GM21723 (cell line): ENCODE measurements around the gene DNAL1.
"Not testable (repeated sequence)": the region's sequence is repeated elsewhere in the genome, so short reads cannot be mapped to it uniquely, and the experiment has no call there.

ENCODE experiments used
- ATAC-seq: cut with Tn5 transposase; IDR thresholded peaks from one replicate; pipeline ENCODE4 v1.9.1; 2021; ENCODE audit warnings: mild to moderate bottlenecking, moderate library complexity; ENCODE audit not compliant: unreplicated experiment

The DNAL1 gene

GRCh38 chr14:73644531-73645247 is at the start of gene DNAL1:
TSS of gene DNAL1 (plus strand) at chr14:73644986. CDS start at chr14:73645040, 54 bp downstream.
- ATAC-seq: peak; percentile 93

- no peak for ATAC-seq
Measured at GRCh38 chr14:73599499-73599898, 45.3 kb upstream of the DNAL1 start.

- ATAC-seq: no peak
Measured at GRCh38 chr14:73602994-73603393, 41.8 kb upstream of the DNAL1 start.

GRCh38 chr14:73606271-73606670 is 38.5 kb upstream of the DNAL1 start:
- ATAC-seq: no peak

GRCh38 chr14:73607241-73607640 is 37.5 kb upstream of the DNAL1 start:
- ATAC-seq: no peak

GRCh38 chr14:73610687-73611086 is 34.1 kb upstream of the DNAL1 start:
- ATAC-seq: no peak

GRCh38 chr14:73612339-73613045 is 32.3 kb upstream of the DNAL1 start, which contains the start of gene ACOT6:
TSS of gene ACOT6 (plus strand) at chr14:73612517. CDS start at chr14:73612572, 55 bp downstream.
- ATAC-seq: peak; percentile 84

GRCh38 chr14:73613046-73613383 is 31.8 kb upstream of the DNAL1 start:
- peak; percentile 31 for ATAC-seq

GRCh38 chr14:73613419-73613963 is 31.3 kb upstream of the DNAL1 start:
- ATAC-seq: no peak

GRCh38 chr14:73616831-73617230 is 28.0 kb upstream of the DNAL1 start:
- no peak for ATAC-seq

- no peak for ATAC-seq
Measured at GRCh38 chr14:73619524-73619923, 25.3 kb upstream of the DNAL1 start.

- no peak for ATAC-seq
Measured at GRCh38 chr14:73620268-73620667, 24.5 kb upstream of the DNAL1 start.

GRCh38 chr14:73623504-73624054 is 21.2 kb upstream of the DNAL1 start:
- no peak for ATAC-seq

- ATAC-seq: no peak
Measured at GRCh38 chr14:73625706-73626105, 19.1 kb upstream of the DNAL1 start.

GRCh38 chr14:73627151-73627558 is 17.6 kb upstream of the DNAL1 start:
- no peak for ATAC-seq

GRCh38 chr14:73630009-73630780 is 14.6 kb upstream of the DNAL1 start:
- no peak for ATAC-seq

GRCh38 chr14:73633116-73634010 is 11.4 kb upstream of the DNAL1 start:
- ATAC-seq: peak; percentile 54

- ATAC-seq: peak; percentile 23
Measured at GRCh38 chr14:73634011-73634833, 10.6 kb upstream of the DNAL1 start.

GRCh38 chr14:73636355-73636754 is 8.4 kb upstream of the DNAL1 start:
- ATAC-seq: not testable (repeated sequence)
